K562 (cell line): ENCODE measurements around the gene VTN. TPM values are rescaled to one million over a fixed set of nuclear protein-coding genes. Genes with fewer than 3 reads are reported as not detected.

ENCODE experiments used
- ATAC-seq: fragments of 200-7000 bp; cut with Tn5 transposase; 3 replicates; pipeline ENCODE4 v1.9.1; 2020; ENCODE audit warnings: moderate library complexity
- BruUV-seq: library from RNA; stranded (reverse); fragments of 400-500 nt; replicated peaks from 2 replicates; lab custom pipeline; 2021; lab: Mats Ljungman, UMichigan
- CTCF ChIA-PET: fragments of 300-600 bp; formaldehyde crosslinking; extraction: SDS; loops from one replicate; lab custom pipeline; 2021; ENCODE audit warnings: low intra/inter-chr PET ratio; lab: Yijun Ruan, JAX
- POLR2A ChIA-PET: fragments of 300-600, 350-650 bp; sonication (Branson Sonifier 250); formaldehyde crosslinking; extraction: SDS; loops from one replicate; lab custom pipeline; 2021; ENCODE audit warnings: antibody characterized with exemption, inconsistent platforms; lab: Yijun Ruan, JAX
- DNase-seq, 4 experiments: peaks; one replicate each; pipeline versions ENCODE4 v3.0.0 to v3.0.0-alpha.2; 2011 to 2018; ENCODE audit warnings: low spot score in 3 of 4, mixed read lengths in 3 of 4; ENCODE audit errors: extremely low read depth in 1 of 4
- FAIRE-seq: peaks from 2 replicates; lab custom pipeline; 2011; peaks lifted over from hg19 to GRCh38; lab: Jason Lieb, UNC
- H2AFZ ChIP-seq: 2 replicates; pipeline ENCODE4 v1.6.0; 2011; ENCODE audit warnings: low read depth, low read length, control low read depth, inconsistent platforms
- H3K27ac ChIP-seq: fragments of 200-600 bp; 3 replicates; pipeline ENCODE4 v1.8.0; 2011; ENCODE audit warnings: low read depth, mild to moderate bottlenecking, control low read depth, inconsistent platforms, low read length, moderate library complexity, mixed read lengths; ENCODE audit errors: extremely low read depth
- H3K27me3 ChIP-seq, 2 experiments: fragments of 300-600 bp in 1 of 2; 2 replicates in 1 of 2; 3 replicates in 1 of 2; pipeline versions ENCODE4 v1.6.0 to v1.8.0; 2011; ENCODE audit warnings: inconsistent platforms in 2 of 2, low read length in 2 of 2, mild to moderate bottlenecking in 1 of 2, mixed read lengths in 1 of 2, moderate library complexity in 1 of 2; ENCODE audit not compliant: control insufficient read depth in 2 of 2, insufficient read depth in 2 of 2
- H3K36me3 ChIP-seq: fragments of 300-600 bp; 3 replicates; pipeline ENCODE4 v1.8.0; 2011; ENCODE audit warnings: mild to moderate bottlenecking, low read length, inconsistent platforms; ENCODE audit not compliant: control insufficient read depth, insufficient read depth
- H3K4me1 ChIP-seq, 2 experiments: fragments of 200-600 bp in 1 of 2; replicated peaks in 1 of 2; 2 replicates in 1 of 2; 3 replicates in 1 of 2; pipeline versions ENCODE4 v1.5.1 to v1.8.0; 2011; ENCODE audit warnings: inconsistent platforms in 2 of 2, low read length in 2 of 2, mild to moderate bottlenecking in 1 of 2, mixed read lengths in 1 of 2, moderate library complexity in 1 of 2; ENCODE audit not compliant: control insufficient read depth in 2 of 2, insufficient read depth in 2 of 2
- H3K4me2 ChIP-seq: 2 replicates; pipeline ENCODE4 v1.6.1; 2011; ENCODE audit warnings: low read length, control low read depth, inconsistent platforms, mixed read lengths; ENCODE audit not compliant: insufficient read depth
- H3K4me3 ChIP-seq: fragments of 200-600 bp; sonication (generic), shearing (Covaris generic); 2 replicates; pipeline ENCODE4 v1.5.1; 2016; ENCODE audit warnings: control low read depth, inconsistent platforms
- H3K79me2 ChIP-seq: fragments of 200-600 bp; 3 replicates; pipeline ENCODE4 v1.8.0; 2011; ENCODE audit warnings: low read length, inconsistent platforms; ENCODE audit not compliant: control insufficient read depth, insufficient read depth
- H3K9ac ChIP-seq, 2 experiments: 2 replicates each; pipeline versions ENCODE4 v1.6.0 to v1.6.1; 2011; ENCODE audit warnings: low read depth in 2 of 2, low read length in 2 of 2, control low read depth in 1 of 2, inconsistent platforms in 1 of 2, mild to moderate bottlenecking in 1 of 2, mixed read lengths in 1 of 2; ENCODE audit not compliant: insufficient read depth in 1 of 2
- H3K9me1 ChIP-seq: one replicate; pipeline ENCODE4 v1.6.0; 2011; ENCODE audit warnings: inconsistent platforms, mild to moderate bottlenecking, low read length, moderate library complexity; ENCODE audit not compliant: control insufficient read depth, insufficient read depth
- H3K9me3 ChIP-seq: replicated peaks from 2 replicates; pipeline ENCODE4 v1.5.1; 2011; ENCODE audit warnings: low read depth, low read length, inconsistent platforms; ENCODE audit not compliant: control insufficient read depth, insufficient read depth
- H4K20me1 ChIP-seq: replicated peaks from 2 replicates; pipeline ENCODE4 v1.6.1; 2011; ENCODE audit warnings: low read length, inconsistent platforms, mixed read lengths; ENCODE audit not compliant: control insufficient read depth, insufficient read depth
- FOSL1 ChIP-seq: fragments of 200-800 bp; sonication (Bioruptor generic); conservative IDR thresholded peaks from 2 replicates; pipeline ENCODE4 v1.6.1; 2016; ENCODE audit warnings: missing genetic modification characterization, missing compliant biosample characterization
- FOXP1 ChIP-seq: sonication (generic); formaldehyde crosslinking; IDR thresholded peaks from 2 replicates; pipeline ENCODE4 v1.8.0; 2022; ENCODE audit warnings: mild to moderate bottlenecking, missing genetic modification reagents
- NELFE ChIP-seq: IDR thresholded peaks from 2 replicates; pipeline ENCODE4 v1.6.1; 2011; ENCODE audit warnings: mild to moderate bottlenecking; ENCODE audit not compliant: insufficient read depth, insufficient read length
- SAP30 ChIP-seq: fragments of 200-600 bp; sonication (generic); IDR thresholded peaks from 2 replicates; pipeline ENCODE4 v1.6.1; 2012; ENCODE audit warnings: borderline replicate concordance, low read depth, mild to moderate bottlenecking, moderate library complexity, low read length, control low read depth, inconsistent platforms; ENCODE audit not compliant: insufficient read depth, poor library complexity, severe bottlenecking
- SMARCA4 ChIP-seq: fragments of 450-650 bp; IDR thresholded peaks from 2 replicates; pipeline ENCODE4 v1.6.1; 2016
- ZFP30 ChIP-seq: fragments of 250-450 bp; sonication (Bioruptor Pico); IDR thresholded peaks from 2 replicates; pipeline ENCODE4 v1.8.0; 2022; ENCODE audit warnings: moderate library complexity, mild to moderate bottlenecking, inconsistent platforms, borderline replicate concordance
- ZNF212 ChIP-seq: fragments of 450-650 bp; formaldehyde crosslinking; IDR thresholded peaks from 2 replicates; pipeline ENCODE4 v1.4.0; 2020; ENCODE audit warnings: mild to moderate bottlenecking
- ZNF263 ChIP-seq: sonication (generic); formaldehyde crosslinking; IDR thresholded peaks from 2 replicates; pipeline ENCODE4 v1.8.0; 2022; ENCODE audit warnings: mild to moderate bottlenecking, missing genetic modification reagents, borderline replicate concordance
- ZNF354B ChIP-seq: fragments of 250-450 bp; sonication (Bioruptor Pico); IDR thresholded peaks from 2 replicates; pipeline ENCODE4 v1.4.0; 2020
- ZNF444 ChIP-seq: fragments of 250-450 bp; sonication (Bioruptor Pico); IDR thresholded peaks from 2 replicates; pipeline ENCODE4 v1.4.0; 2020; ENCODE audit warnings: mild to moderate bottlenecking, moderate library complexity
- WGBS: fragments of 100-300 bp; shearing (Covaris generic); methylation state at CpG from one replicate; pipeline ENCODE4 v1.1.6; 2016; ENCODE audit warnings: low coverage, mixed read lengths; ENCODE audit not compliant: insufficient coverage; ENCODE audit errors: missing lambda C conversion rate; 5-methylcytosine and 5-hydroxymethylcytosine counted together
- in situ Hi-C: fragments of 300-500 bp; cut with MboI; formaldehyde crosslinking; loops from 4 replicates; pipeline ENCODE4 v1.15.0; 2018; ENCODE audit warnings: inconsistent platforms, mixed read lengths
- intact Hi-C: fragments of 100-400 bp; cut with micrococcal nuclease; formaldehyde crosslinking; loops from 2 replicates; pipeline ENCODE4 v1.14.2; 2022
- polyA plus RNA-seq, 8 experiments: library from polyadenylated mRNA; depleted of rRNA in 4 of 8; stranded (reverse) in 5 of 8; unstranded in 3 of 8; fragments of >200 nt; fragmentation: Nextera tagmentation in 2 of 8; fragmentation: Illumina TruSeq in 1 of 8; extraction: Ambion mirVana in 2 of 8; extraction: Trizol in 1 of 8; gene quantifications; 2 replicates each; pipeline versions ENCODE4 v1.2.1 to v1.2.3, GENCODE V29; 2011 to 2014; ENCODE audit warnings: inconsistent platforms in 1 of 8, missing spikeins in 1 of 8
- total RNA-seq, 7 experiments: library from RNA; depleted of rRNA in 6 of 7; stranded (reverse); fragments of >200 nt in 6 of 7; fragmentation: Illumina TruSeq in 2 of 7; extraction: Trizol in 2 of 7; gene quantifications; 2 replicates each; pipeline versions ENCODE4 v1.2.1 to v1.2.3, GENCODE V29; 2011 to 2021; ENCODE audit warnings: low replicate concordance in 1 of 7
- TF ChIP-seq, protein P1 (sequence below): fragments of 450-650 bp; IDR thresholded peaks from 2 replicates; pipeline ENCODE4 v1.6.1; 2017; ENCODE audit warnings: antibody characterized with exemption, mild to moderate bottlenecking
- TF ChIP-seq, protein P2 (sequence below): sonication (generic); formaldehyde crosslinking; IDR thresholded peaks from 2 replicates; pipeline ENCODE4 v1.8.1; 2023; ENCODE audit warnings: mild to moderate bottlenecking, missing genetic modification reagents
- TF ChIP-seq, protein P3 (sequence below): fragments of 250-450 bp; sonication (Bioruptor Pico); IDR thresholded peaks from 2 replicates; pipeline ENCODE4 v1.9.0; 2021; ENCODE audit warnings: mild to moderate bottlenecking, inconsistent platforms

Gene VTN
- total and polyA plus RNA-seq, 9 of the 15 experiments (the other 6 are each of a cell fraction or from before 2014, with no cell fraction given): 0.13 to 1.0 (median 0.29) TPM; not detected in 1

DNA sequence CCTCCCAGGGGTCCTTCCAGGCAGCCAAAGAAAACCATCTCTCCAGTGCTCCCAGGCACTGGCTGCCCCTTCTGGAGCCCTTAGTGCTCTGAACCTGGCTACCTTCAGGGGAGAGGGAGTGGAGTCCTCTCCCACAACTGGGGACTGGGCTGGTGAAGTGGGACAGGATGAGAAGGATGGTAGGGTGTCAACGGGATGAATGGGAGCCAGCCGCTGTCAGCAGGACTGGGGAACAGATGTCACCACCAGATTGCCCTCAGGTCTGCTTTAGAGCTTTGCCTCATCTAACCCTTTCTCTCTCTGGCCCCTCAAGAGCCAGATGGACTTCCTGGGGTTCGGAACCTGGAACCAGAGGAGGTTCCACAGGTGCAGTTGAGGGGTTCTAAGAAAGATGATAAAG is 4.6 kb downstream of the VTN start:
- Histone ChIP-seq H3K27ac (no peak overlapping the region), H3K79me2 (no peaks in the 10 kb centered on the region), H3K4me3 (no peak overlapping the region), H3K27me3 (no peaks in the 10 kb centered on the region), H3K9me3 (no peaks in the 10 kb centered on the region), H3K36me3 (peaks cover 36% of the 10 kb centered on the region), H2AFZ (no peak overlapping the region), H3K4me1 (peaks cover 10 to 27% of the 10 kb centered on the region in 2 experiments), H3K9me1 (peaks cover under 1% of the 10 kb centered on the region), H3K4me2 (no peak overlapping the region), H3K9ac (peak overlapping the region in 1 of 2 experiments; percentile 13; a peak in 1 of 4 replicates), H4K20me1 (0 out of 2 replicates have a peak, but pooled peaks cover 6% of the 10 kb centered on the region)
- 46% methylated on average over 3 of the region's 3 CpGs for WGBS
- POLR2A ChIA-PET: interaction anchor here (1.6 to 2.8 kb wide), 3 partner anchors 8 to 24 kb away, joined by 8 to 9 read pairs (median 8); partner anchors contain the start of gene POLDIP2
- intact Hi-C loops: no loop called here
- in situ Hi-C loops: no loop called here
- DNase-seq (no peak), FAIRE-seq (no peak), ATAC-seq (no peak)
- CTCF ChIA-PET: no interaction called here
- BruUV-seq: no TSS peak
- no peak for TF ChIP-seq ZNF263
- TF ChIP-seq, protein P1, sequence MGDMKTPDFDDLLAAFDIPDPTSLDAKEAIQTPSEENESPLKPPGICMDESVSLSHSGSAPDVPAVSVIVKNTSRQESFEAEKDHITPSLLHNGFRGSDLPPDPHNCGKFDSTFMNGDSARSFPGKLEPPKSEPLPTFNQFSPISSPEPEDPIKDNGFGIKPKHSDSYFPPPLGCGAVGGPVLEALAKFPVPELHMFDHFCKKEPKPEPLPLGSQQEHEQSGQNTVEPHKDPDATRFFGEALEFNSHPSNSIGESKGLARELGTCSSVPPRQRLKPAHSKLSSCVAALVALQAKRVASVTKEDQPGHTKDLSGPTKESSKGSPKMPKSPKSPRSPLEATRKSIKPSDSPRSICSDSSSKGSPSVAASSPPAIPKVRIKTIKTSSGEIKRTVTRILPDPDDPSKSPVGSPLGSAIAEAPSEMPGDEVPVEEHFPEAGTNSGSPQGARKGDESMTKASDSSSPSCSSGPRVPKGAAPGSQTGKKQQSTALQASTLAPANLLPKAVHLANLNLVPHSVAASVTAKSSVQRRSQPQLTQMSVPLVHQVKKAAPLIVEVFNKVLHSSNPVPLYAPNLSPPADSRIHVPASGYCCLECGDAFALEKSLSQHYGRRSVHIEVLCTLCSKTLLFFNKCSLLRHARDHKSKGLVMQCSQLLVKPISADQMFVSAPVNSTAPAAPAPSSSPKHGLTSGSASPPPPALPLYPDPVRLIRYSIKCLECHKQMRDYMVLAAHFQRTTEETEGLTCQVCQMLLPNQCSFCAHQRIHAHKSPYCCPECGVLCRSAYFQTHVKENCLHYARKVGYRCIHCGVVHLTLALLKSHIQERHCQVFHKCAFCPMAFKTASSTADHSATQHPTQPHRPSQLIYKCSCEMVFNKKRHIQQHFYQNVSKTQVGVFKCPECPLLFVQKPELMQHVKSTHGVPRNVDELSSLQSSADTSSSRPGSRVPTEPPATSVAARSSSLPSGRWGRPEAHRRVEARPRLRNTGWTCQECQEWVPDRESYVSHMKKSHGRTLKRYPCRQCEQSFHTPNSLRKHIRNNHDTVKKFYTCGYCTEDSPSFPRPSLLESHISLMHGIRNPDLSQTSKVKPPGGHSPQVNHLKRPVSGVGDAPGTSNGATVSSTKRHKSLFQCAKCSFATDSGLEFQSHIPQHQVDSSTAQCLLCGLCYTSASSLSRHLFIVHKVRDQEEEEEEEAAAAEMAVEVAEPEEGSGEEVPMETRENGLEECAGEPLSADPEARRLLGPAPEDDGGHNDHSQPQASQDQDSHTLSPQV: no peak
- TF ChIP-seq SAP30: no peak
- no peak for TF ChIP-seq ZNF444
- TF ChIP-seq, protein P2, sequence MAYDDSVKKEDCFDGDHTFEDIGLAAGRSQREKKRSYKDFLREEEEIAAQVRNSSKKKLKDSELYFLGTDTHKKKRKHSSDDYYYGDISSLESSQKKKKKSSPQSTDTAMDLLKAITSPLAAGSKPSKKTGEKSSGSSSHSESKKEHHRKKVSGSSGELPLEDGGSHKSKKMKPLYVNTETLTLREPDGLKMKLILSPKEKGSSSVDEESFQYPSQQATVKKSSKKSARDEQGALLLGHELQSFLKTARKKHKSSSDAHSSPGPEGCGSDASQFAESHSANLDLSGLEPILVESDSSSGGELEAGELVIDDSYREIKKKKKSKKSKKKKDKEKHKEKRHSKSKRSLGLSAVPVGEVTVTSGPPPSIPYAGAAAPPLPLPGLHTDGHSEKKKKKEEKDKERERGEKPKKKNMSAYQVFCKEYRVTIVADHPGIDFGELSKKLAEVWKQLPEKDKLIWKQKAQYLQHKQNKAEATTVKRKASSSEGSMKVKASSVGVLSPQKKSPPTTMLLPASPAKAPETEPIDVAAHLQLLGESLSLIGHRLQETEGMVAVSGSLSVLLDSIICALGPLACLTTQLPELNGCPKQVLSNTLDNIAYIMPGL (CRISPR knock-in tag): no peak
- no peak for TF ChIP-seq FOXP1
- TF ChIP-seq SMARCA4: no peak
- TF ChIP-seq ZNF354B (CRISPR knock-in tag): no peak
- TF ChIP-seq, protein P3, sequence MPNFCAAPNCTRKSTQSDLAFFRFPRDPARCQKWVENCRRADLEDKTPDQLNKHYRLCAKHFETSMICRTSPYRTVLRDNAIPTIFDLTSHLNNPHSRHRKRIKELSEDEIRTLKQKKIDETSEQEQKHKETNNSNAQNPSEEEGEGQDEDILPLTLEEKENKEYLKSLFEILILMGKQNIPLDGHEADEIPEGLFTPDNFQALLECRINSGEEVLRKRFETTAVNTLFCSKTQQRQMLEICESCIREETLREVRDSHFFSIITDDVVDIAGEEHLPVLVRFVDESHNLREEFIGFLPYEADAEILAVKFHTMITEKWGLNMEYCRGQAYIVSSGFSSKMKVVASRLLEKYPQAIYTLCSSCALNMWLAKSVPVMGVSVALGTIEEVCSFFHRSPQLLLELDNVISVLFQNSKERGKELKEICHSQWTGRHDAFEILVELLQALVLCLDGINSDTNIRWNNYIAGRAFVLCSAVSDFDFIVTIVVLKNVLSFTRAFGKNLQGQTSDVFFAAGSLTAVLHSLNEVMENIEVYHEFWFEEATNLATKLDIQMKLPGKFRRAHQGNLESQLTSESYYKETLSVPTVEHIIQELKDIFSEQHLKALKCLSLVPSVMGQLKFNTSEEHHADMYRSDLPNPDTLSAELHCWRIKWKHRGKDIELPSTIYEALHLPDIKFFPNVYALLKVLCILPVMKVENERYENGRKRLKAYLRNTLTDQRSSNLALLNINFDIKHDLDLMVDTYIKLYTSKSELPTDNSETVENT: no peak
- no peak for TF ChIP-seq NELFE
- no peak for TF ChIP-seq ZFP30
- no peak for TF ChIP-seq ZNF212 (CRISPR knock-in tag)
- TF ChIP-seq FOSL1 (tag): no peak
